ENCODE measurements around the gene MAGOH.

DNA sequence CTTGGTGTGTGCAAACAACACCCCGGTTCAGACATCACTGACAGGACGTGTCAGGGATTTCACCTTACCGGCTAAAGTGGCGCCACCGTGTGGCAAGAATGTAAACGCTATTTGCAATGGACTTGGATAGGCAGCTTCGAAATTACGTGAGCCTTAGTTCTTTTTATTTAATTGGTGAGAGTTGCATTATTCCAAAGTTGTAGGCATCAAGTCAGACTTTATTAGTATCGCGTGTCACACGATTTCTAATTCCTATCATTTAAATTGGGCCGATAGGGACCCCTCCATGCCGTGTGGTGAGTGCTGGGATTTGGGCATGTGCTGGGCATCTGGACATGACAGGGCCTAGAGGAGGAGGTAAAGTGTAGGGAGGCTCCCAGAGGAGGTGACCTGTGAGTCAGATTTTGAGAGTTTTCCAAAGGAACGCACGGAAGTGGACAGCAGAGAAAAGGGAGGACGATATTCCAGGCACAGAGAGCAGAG is 56.2 kb downstream of the MAGOH start:
- TF ChIP-seq POLR2A (IDR thresholded peaks at IDR 0.05; ENCODE audit: low read length), result no peak
- no peak for TF ChIP-seq GATA1 (IDR thresholded peaks at IDR 0.05; ENCODE audit: low read depth, low read length)

Measured in erythroblast (primary cell).